SK-N-MC (cell line): ENCODE measurements around the gene SCP2.

Experiments used
- EZH2 ChIP-seq: fragments of 200-600 bp; sonication (generic); IDR thresholded peaks from one replicate; pipeline ENCODE4 v1.6.1; 2017; ENCODE audit warnings: antibody characterized with exemption
- FOXP2 ChIP-seq: optimal IDR thresholded peaks from 2 replicates; pipeline ENCODE3; 2011; ENCODE audit warnings: mild to moderate bottlenecking, moderate library complexity; ENCODE audit not compliant: insufficient read depth; ENCODE audit errors: extremely low read length, control extremely low read depth
- POLR2AphosphoS5 ChIP-seq: IDR thresholded peaks from 2 replicates; pipeline ENCODE4 v1.6.1; 2012; ENCODE audit warnings: mild to moderate bottlenecking, low read depth, low read length, borderline replicate concordance

- TF ChIP-seq EZH2 (no peak), POLR2AphosphoS5 (no peak), FOXP2 (no peak)
These were observed 141.4 kb downstream of the SCP2 start for GRCh38 chr1:53068314-53069099.
